Trophoblast cell (in vitro differentiated cells and primary cell): ENCODE data around the gene FTO.

Experiments used
- DNase-seq, 2 donors: peaks; one replicate each; pipeline ENCODE4 v3.0.0-alpha.2; 2016
- H2AFZ ChIP-seq: 2 replicates; pipeline ENCODE4 v1.6.1; 2013; ENCODE audit warnings: low read length, moderate library complexity, mild to moderate bottlenecking; ENCODE audit not compliant: insufficient read depth, poor library complexity
- H2AK5ac ChIP-seq: 2 replicates; pipeline ENCODE4 v1.6.1; 2013; ENCODE audit warnings: mild to moderate bottlenecking, low read length
- H2BK120ac ChIP-seq: 2 replicates; pipeline ENCODE4 v1.6.1; 2013; ENCODE audit warnings: low read length, mild to moderate bottlenecking, moderate library complexity; ENCODE audit not compliant: insufficient read depth, poor library complexity
- H2BK12ac ChIP-seq: 2 replicates; pipeline ENCODE4 v1.6.1; 2013; ENCODE audit warnings: mild to moderate bottlenecking, low read length, moderate library complexity
- H2BK5ac ChIP-seq: 2 replicates; pipeline ENCODE4 v1.6.1; 2013; ENCODE audit warnings: low read length, low read depth, moderate library complexity, mild to moderate bottlenecking; ENCODE audit not compliant: poor library complexity
- H3K14ac ChIP-seq: 2 replicates; pipeline ENCODE4 v1.6.1; 2013; ENCODE audit warnings: mild to moderate bottlenecking, low read length
- H3K18ac ChIP-seq: 2 replicates; pipeline ENCODE4 v1.6.1; 2013; ENCODE audit warnings: mild to moderate bottlenecking, low read length
- H3K23ac ChIP-seq: 2 replicates; pipeline ENCODE4 v1.6.1; 2013; ENCODE audit warnings: low read length
- H3K27ac ChIP-seq: 2 replicates; pipeline ENCODE4 v1.5.1; 2013; ENCODE audit warnings: low read depth, mild to moderate bottlenecking, inconsistent platforms, low read length, moderate library complexity
- H3K27me3 ChIP-seq: 2 replicates; pipeline ENCODE4 v1.6.1; 2013; ENCODE audit warnings: inconsistent platforms, mild to moderate bottlenecking, low read length, moderate library complexity; ENCODE audit not compliant: insufficient read depth
- H3K36me3 ChIP-seq, 2 experiments: 1 replicate in 1 of 2; 2 replicates in 1 of 2; pipeline ENCODE4 v1.6.1; 2013; ENCODE audit warnings: low read length in 2 of 2, mild to moderate bottlenecking in 2 of 2, moderate library complexity in 1 of 2; ENCODE audit not compliant: insufficient read depth in 2 of 2, control insufficient read depth in 1 of 2
- H3K4ac ChIP-seq: 2 replicates; pipeline ENCODE4 v1.6.1; 2013; ENCODE audit warnings: low read depth, mild to moderate bottlenecking, low read length, moderate library complexity
- H3K4me1 ChIP-seq, 2 experiments: 1 replicate in 1 of 2; 2 replicates in 1 of 2; pipeline ENCODE4 v1.6.1; 2013; ENCODE audit warnings: low read length in 2 of 2, mild to moderate bottlenecking in 2 of 2, moderate library complexity in 1 of 2; ENCODE audit not compliant: insufficient read depth in 2 of 2, control insufficient read depth in 1 of 2
- H3K4me2 ChIP-seq: 2 replicates; pipeline ENCODE4 v1.6.1; 2013; ENCODE audit warnings: inconsistent platforms, mild to moderate bottlenecking, low read length, moderate library complexity
- H3K4me3 ChIP-seq: 2 replicates; pipeline ENCODE4 v1.5.1; 2013; ENCODE audit warnings: mild to moderate bottlenecking, low read depth, low read length, inconsistent platforms
- H3K79me1 ChIP-seq: one replicate; pipeline ENCODE4 v1.6.1; 2013; ENCODE audit warnings: low read length
- H3K79me2 ChIP-seq: 2 replicates; pipeline ENCODE4 v1.6.1; 2013; ENCODE audit warnings: low read length, mild to moderate bottlenecking; ENCODE audit not compliant: control insufficient read depth, insufficient read depth, poor library complexity
- H3K9ac ChIP-seq: 2 replicates; pipeline ENCODE4 v1.6.1; 2013; ENCODE audit warnings: mild to moderate bottlenecking, low read length
- H3K9me3 ChIP-seq: 2 replicates; pipeline ENCODE4 v1.6.1; 2013; ENCODE audit warnings: low read depth, mild to moderate bottlenecking, control low read depth, inconsistent platforms, low read length; ENCODE audit not compliant: insufficient read depth
- H4K12ac ChIP-seq: 2 replicates; pipeline ENCODE4 v1.6.1; 2013; ENCODE audit warnings: low read depth, mild to moderate bottlenecking, low read length, moderate library complexity
- H4K8ac ChIP-seq: 2 replicates; pipeline ENCODE4 v1.6.1; 2013; ENCODE audit warnings: low read depth, mild to moderate bottlenecking, low read length, moderate library complexity
- H4K91ac ChIP-seq: one replicate; pipeline ENCODE4 v1.6.1; 2013; ENCODE audit warnings: low read depth, mild to moderate bottlenecking, low read length, moderate library complexity
- WGBS: extraction: QIAGEN DNeasy Blood & Tissue Kit; methylation state at CpG from one replicate; pipeline ENCODE4 v1.1.7; 2013; ENCODE audit warnings: missing lambda C conversion rate; ENCODE audit not compliant: insufficient read length, insufficient coverage; ENCODE audit errors: extremely low coverage; 5-methylcytosine and 5-hydroxymethylcytosine counted together

Gene FTO

DNA sequence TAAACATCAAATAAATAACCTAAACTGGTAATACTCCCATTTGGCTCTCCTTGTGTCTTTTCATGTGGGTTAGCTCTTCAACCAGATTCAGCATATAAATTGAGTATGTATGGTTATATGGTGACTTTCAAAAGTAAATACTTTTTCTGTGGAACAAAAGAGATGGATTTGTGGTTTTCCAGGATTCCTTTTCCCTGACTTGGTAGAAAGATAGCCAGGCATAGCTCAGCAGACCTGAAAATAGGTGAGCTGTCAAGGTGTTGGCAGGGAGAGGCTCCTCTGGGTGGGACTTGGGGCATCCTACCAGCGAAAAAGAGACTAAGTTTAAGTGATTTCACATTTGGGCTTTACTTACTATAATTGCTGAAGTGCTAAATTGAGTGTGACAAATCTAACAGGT lies 80.3 kb downstream of the FTO start:
- peaks cover 3% of the 10 kb centered on the region for H3K79me1 ChIP-seq
- DNase-seq, result no peak
- H3K27ac ChIP-seq, result no peak overlapping the region
- H3K36me3 ChIP-seq, result no peaks in the 10 kb centered on the region
- no peak overlapping the region for H3K4me3 ChIP-seq
- peaks cover 6% of the 10 kb centered on the region in 2 experiments for H3K4me1 ChIP-seq
- H2BK12ac ChIP-seq, result no peak overlapping the region
- H4K8ac ChIP-seq, result no peak overlapping the region
- H3K4ac ChIP-seq, result no peak overlapping the region
- H2BK5ac ChIP-seq, result no peak overlapping the region
- no peak overlapping the region for H4K91ac ChIP-seq
- H3K18ac ChIP-seq, result no peak overlapping the region
- no peak overlapping the region for H3K9ac ChIP-seq
- H3K9me3 ChIP-seq, result no peaks in the 10 kb centered on the region
- no peaks in the 10 kb centered on the region for H3K27me3 ChIP-seq
- no peak overlapping the region for H3K4me2 ChIP-seq
- H3K79me2 ChIP-seq, result no peaks in the 10 kb centered on the region
- H3K23ac ChIP-seq, result no peak overlapping the region
- no peak overlapping the region for H3K14ac ChIP-seq
- no peak overlapping the region for H2AK5ac ChIP-seq
- H2BK120ac ChIP-seq, result no peak overlapping the region
- no peak overlapping the region for H4K12ac ChIP-seq
- H2AFZ ChIP-seq, result no peak overlapping the region
- no CpG with 5 or more reads among the region's 1 CpG for WGBS

DNA sequence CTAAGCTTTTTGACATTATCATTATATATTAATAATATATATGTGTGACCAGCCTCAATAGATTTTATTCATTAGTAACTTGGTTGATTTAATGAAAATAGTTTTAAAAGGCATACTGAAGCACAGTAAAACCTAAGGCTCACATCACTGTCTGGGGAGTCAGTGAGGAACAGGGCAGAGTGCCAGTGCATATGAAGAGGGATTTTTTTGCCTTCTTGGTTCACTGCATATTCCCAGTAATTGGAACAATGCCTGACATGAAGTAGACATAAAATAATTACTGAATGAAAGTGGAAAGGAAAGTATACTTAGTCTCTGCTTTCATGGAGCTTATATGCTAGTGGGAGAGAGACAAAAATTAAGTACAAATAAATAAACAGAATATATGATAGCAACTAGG lies 81.1 kb downstream of the FTO start:
- H2BK120ac ChIP-seq, result no peak overlapping the region
- no peak overlapping the region for H3K4me2 ChIP-seq
- no peak for DNase-seq
- peaks cover 3% of the 10 kb centered on the region for H3K79me1 ChIP-seq
- H3K4me3 ChIP-seq, result no peak overlapping the region
- H2AFZ ChIP-seq, result no peak overlapping the region
- no peak overlapping the region for H3K23ac ChIP-seq
- no peak overlapping the region for H3K27ac ChIP-seq
- H3K36me3 ChIP-seq, result no peaks in the 10 kb centered on the region
- no peak overlapping the region for H3K14ac ChIP-seq
- no peaks in the 10 kb centered on the region for H3K79me2 ChIP-seq
- H3K4me1 ChIP-seq, result peaks cover 4 to 5% of the 10 kb centered on the region in 2 experiments
- H3K27me3 ChIP-seq, result no peaks in the 10 kb centered on the region
- no peaks in the 10 kb centered on the region for H3K9me3 ChIP-seq
- no peak overlapping the region for H4K8ac ChIP-seq
- H2BK12ac ChIP-seq, result no peak overlapping the region
- no peak overlapping the region for H4K12ac ChIP-seq
- no peak overlapping the region for H2BK5ac ChIP-seq
- H2AK5ac ChIP-seq, result no peak overlapping the region
- no peak overlapping the region for H3K4ac ChIP-seq
- H3K9ac ChIP-seq, result no peak overlapping the region
- H4K91ac ChIP-seq, result no peak overlapping the region
- no peak overlapping the region for H3K18ac ChIP-seq

DNA sequence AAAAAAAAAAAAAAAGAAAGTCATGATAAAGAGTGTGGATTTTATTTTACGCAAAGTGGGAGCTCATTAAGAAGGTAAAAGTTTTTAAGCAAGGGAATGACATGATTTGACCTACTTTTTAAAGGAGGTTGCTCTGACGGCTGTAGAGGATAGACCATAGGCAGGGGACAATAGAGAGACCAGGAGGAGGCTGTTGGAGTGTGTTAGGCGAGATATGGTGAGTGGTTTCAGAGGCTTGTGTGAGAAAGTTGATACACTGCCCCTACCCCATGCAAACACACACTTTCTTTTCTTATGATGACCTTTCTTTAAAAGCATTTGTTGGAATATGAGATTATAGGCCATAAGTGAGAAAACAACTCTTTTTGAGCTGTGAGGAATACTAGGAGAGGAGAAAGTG lies 82.0 kb downstream of the FTO start:
- no peak overlapping the region for H4K8ac ChIP-seq
- H2BK12ac ChIP-seq, result no peak overlapping the region
- no peaks in the 10 kb centered on the region for H3K36me3 ChIP-seq
- H3K4ac ChIP-seq, result no peak overlapping the region
- DNase-seq, result no peak
- WGBS, result 100% methylated on average over 1 of the region's 3 CpGs
- H3K23ac ChIP-seq, result no peak overlapping the region
- H3K18ac ChIP-seq, result no peak overlapping the region
- H2AK5ac ChIP-seq, result no peak overlapping the region
- H3K9me3 ChIP-seq, result no peaks in the 10 kb centered on the region
- H4K12ac ChIP-seq, result no peak overlapping the region
- H2AFZ ChIP-seq, result no peak overlapping the region
- H4K91ac ChIP-seq, result no peak overlapping the region
- H3K79me1 ChIP-seq, result no peaks in the 10 kb centered on the region
- H2BK120ac ChIP-seq, result no peak overlapping the region
- no peak overlapping the region for H3K4me3 ChIP-seq
- H2BK5ac ChIP-seq, result no peak overlapping the region
- H3K79me2 ChIP-seq, result no peaks in the 10 kb centered on the region
- H3K27ac ChIP-seq, result no peak overlapping the region
- no peak overlapping the region for H3K9ac ChIP-seq
- no peak overlapping the region for H3K4me2 ChIP-seq
- H3K27me3 ChIP-seq, result no peaks in the 10 kb centered on the region
- H3K14ac ChIP-seq, result no peak overlapping the region
- no peaks in the 10 kb centered on the region for H3K4me1 ChIP-seq

DNA sequence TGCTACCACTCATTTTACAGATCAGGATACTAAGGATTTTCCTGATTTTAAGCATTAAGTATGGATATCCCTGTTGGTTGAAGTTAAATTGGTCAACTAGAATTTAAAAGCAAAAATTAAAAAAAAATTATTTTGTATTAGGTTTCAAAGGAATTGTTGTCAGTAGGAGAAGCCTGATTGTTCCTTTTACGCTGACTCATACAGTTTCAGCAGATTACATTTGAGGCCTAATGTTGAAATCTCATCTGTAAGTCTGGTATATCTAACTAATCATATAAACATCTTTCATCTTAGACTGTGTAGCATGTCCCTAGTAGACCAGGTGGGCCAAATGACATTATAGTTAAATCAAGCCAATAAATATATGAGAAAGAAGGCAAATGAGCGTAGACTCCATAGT lies 83.5 kb downstream of the FTO start:
- DNase-seq, result no peak
- Histone ChIP-seq H3K23ac (no peak overlapping the region), H3K4me1 (no peaks in the 10 kb centered on the region), H2AK5ac (no peak overlapping the region), H3K36me3 (no peaks in the 10 kb centered on the region), H3K9me3 (no peaks in the 10 kb centered on the region), H4K8ac (no peak overlapping the region), H4K91ac (no peak overlapping the region), H3K79me2 (no peaks in the 10 kb centered on the region), H2BK5ac (no peak overlapping the region), H3K4ac (no peak overlapping the region), H2BK120ac (no peak overlapping the region), H3K27ac (no peak overlapping the region), H3K27me3 (no peaks in the 10 kb centered on the region), H3K18ac (no peak overlapping the region), H3K14ac (no peak overlapping the region), H3K9ac (no peak overlapping the region), H3K4me2 (no peak overlapping the region), H3K4me3 (no peak overlapping the region), H4K12ac (no peak overlapping the region), H3K79me1 (no peaks in the 10 kb centered on the region), H2BK12ac (no peak overlapping the region), H2AFZ (no peak overlapping the region)
- no CpG with 5 or more reads among the region's 2 CpGs for WGBS

DNA sequence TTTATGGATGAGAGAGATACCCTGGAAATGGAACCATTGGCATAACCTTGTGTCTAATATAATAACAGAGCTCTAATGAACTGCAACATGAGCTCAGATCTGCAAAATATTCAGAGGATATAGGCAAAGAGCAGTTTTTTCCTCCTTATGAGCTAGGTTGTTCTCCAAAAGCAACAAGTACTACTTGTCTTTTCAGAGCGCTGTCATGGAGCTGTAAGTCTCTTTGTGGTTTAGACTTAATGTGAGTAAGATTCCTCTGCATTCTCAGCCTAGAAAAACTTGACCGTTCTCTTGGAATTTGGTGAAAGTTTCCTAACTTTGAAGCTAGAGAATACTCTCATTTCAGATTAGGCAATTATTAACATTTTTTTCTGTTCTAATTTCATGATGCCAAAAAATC lies 85.2 kb downstream of the FTO start:
- Histone ChIP-seq H2BK12ac (no peak overlapping the region), H3K79me1 (no peaks in the 10 kb centered on the region), H3K4ac (no peak overlapping the region), H2BK5ac (no peak overlapping the region), H3K4me2 (no peak overlapping the region), H4K12ac (no peak overlapping the region), H3K27ac (no peak overlapping the region), H4K8ac (no peak overlapping the region), H3K79me2 (no peaks in the 10 kb centered on the region), H3K9ac (no peak overlapping the region), H3K23ac (no peak overlapping the region), H3K9me3 (no peaks in the 10 kb centered on the region), H4K91ac (no peak overlapping the region), H3K4me3 (no peak overlapping the region), H2AK5ac (no peak overlapping the region), H3K14ac (no peak overlapping the region), H3K4me1 (no peaks in the 10 kb centered on the region), H3K18ac (no peak overlapping the region), H2BK120ac (no peak overlapping the region), H2AFZ (no peak overlapping the region), H3K27me3 (no peaks in the 10 kb centered on the region), H3K36me3 (no peaks in the 10 kb centered on the region)
- WGBS, result no CpG with 5 or more reads among the region's 2 CpGs
- no peak for DNase-seq
